Posterior cingulate gyrus (tissue), 11 donors: Measurements from ENCODE around the gene TCEANC2.
A peak's percentile ranks its signal among the peaks of the same experiment; 100 is the strongest.
"Not testable (repeated sequence)": the region's sequence is repeated elsewhere in the genome, so short reads cannot be mapped to it uniquely, and the experiment has no call there.

Experiments used
- DNase-seq, 10 donors: peaks; one replicate each; pipeline versions ENCODE4 v3.0.0 to v3.0.0-alpha.2; 2020 to 2021; ENCODE audit warnings: mixed read lengths in 3 of 10
- intact Hi-C: fragments of 100-400 bp; cut with DNase I; formaldehyde crosslinking; loops from one replicate; pipeline ENCODE4 v1.15.1; 2023

TCEANC2 gene

DNA sequence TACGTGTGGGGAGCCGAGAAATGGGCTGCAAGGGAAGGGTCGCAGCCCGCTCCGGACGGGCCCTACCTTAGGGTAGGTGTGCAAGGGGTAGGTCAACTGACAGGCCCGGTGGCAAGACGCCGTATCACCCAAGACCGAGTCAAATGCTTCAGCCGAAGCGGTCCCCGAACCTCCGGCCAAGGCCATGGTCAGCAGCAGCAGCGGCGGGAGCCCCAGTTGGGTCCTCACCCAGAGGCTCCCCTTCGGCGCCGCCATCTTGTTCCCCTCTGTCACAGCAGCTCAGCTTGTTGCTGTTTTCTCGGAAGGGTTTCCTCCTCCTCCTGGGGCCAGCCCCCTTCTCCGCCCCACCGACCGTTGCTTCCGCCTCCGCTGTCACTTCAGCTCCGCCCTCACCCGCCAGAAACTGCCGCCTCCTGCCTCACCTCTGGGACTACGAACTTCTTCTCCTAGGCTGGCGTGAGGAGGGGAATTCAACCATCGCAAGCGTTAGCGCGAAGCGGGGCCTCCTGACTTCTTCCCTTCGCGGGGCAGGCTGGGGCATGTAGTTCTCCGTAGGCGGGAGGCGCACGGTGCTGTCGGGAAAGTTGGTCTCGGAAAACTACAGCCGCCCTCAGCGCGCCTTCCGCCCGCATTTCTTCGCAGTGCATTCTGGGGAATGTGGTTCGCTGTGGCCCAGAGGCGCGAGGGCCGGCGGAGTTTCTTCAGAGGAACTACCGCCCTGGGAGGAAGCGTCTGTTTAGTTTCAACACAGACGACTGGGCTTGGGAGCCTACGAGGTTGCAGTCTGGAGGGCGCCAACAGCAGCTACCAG, at the start of gene TCEANC2, which contains the start of gene TMEM59:
TCEANC2 (plus strand) TSS at position 675 of the 811 bp plus-strand sequence. CDS start 815 bp downstream, outside the sequence.
TMEM59 (minus strand) TSS at position 271 of the 811 bp plus-strand sequence; CDS start at position 255, 16 bp downstream.
- DNase-seq: peak; percentile 97 to 100 (median 98)
- intact Hi-C loops: loop anchor here (1.0 to 10.0 kb wide), 3 partner anchors 106 to 352 kb away; partner anchors contain the start of genes IFT25, LRRC42, NDC1 and SSBP3

GRCh38 chr1:54003750-54004480, 49.5 kb upstream of the TCEANC2 start:
- intact Hi-C loops, DNase-seq: not testable (repeated sequence)

DNA sequence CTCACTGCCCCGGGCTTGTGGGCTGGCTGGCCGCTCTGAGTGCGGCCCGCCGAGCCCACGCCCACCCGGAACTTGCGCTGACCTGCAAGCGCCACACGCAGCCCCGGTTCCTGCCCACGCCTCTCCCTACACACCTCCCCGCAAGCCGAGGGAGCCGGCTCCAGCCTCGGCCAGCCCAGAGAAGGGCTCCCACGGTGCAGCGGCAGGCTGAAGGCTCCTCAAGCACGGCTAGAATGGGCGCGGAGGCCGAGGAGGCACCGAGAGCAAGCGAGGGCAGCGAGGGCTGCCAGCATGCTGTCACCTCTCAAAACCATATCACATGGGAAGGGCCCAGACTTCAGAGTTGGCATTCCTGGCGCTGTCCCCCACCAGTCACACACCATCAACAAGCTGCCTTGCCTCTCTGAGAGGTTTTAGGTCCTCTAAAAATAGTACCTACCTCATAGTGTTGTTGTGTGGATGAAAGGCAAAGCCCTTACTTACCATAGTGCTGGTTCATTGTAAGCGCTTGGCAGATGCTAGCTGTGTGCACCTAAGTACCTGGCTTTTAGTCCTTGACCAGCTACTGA, 48.8 kb upstream of the TCEANC2 start:
- no peak for DNase-seq
- intact Hi-C loops: no loop called here

DNA sequence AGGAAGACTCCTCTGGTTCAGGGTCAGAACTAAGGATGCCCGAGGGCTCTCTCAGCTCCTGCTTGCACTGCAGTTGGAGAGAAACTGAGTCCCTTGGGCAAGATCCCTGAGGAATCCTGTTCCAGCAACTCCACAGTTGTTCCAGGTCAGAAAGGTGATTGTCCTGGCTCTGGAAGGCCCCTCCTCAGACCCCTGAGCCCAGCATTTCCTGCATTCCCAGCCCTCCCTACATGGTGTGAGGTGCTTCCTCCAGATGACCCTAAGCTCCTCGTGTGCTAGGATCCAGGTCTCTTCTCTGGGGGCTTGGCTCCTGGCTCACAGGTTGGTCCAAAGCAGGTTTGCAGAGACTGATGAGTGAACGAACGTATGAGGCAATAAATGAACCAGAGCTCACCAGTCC, 46.9 kb upstream of the TCEANC2 start:
- no peak for DNase-seq
- intact Hi-C loops: no loop called here

- DNase-seq: no peak
- intact Hi-C loops: no loop called here
Measured at GRCh38 chr1:54007613-54008012, 45.8 kb upstream of the TCEANC2 start.

DNA sequence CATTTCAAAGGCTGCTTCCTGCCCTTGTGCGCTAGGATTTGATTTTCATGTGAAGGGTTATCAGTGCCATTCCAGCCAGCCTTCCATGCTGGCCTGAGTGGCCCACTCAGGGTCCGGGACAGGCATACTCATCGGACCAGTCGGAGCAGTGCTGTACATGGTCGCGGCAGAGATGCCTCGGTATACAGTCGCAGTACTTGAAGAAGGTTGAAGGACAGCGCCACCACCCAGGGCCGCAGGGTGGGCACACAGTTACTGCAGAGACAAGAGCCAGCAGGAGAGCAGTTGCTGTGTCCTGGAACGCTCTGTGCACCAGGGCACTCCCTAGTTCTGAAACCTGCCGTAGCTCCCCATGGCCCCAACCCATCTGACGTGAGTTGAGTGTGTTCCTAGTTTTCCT, 44.5 kb upstream of the TCEANC2 start:
- intact Hi-C loops: no loop called here
- no peak for DNase-seq

GRCh38 chr1:54009406-54009805, 44.0 kb upstream of the TCEANC2 start:
- intact Hi-C loops: no loop called here
- DNase-seq: no peak

DNA sequence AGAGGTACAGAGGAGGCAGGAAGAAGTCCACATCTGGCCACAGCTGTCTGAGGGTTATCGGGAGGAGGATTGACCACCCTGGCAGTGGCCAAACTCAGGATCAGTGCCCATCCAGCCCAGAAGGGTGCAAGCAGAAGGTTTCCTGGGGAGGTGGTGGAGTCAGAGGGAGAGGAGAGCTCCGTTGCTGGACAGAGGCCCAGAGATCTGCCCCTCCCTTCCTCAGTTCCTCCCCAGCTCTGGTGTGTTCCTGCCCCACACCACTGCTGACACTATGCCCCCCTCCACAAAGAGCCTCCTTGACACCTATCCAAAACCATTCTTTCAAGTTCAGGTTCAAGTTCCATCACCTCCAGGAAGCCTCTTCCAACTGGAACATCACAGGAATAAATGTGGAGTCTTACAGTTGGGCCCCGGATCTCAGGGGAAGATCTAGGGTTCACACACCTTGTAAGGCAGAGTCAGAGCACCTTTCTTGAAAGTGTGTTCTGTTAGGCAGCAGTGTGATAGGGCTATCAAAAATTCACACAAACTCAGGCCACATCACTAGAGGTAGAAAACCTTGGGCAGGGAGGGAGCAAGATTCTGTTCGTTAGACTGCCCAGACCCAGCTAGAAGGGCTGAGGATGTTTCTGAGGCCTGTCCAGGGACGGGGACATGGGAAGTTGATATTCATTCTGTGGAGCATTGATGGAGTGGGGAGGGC, 42.8 kb upstream of the TCEANC2 start:
- intact Hi-C loops: no loop called here
- DNase-seq: no peak

DNA sequence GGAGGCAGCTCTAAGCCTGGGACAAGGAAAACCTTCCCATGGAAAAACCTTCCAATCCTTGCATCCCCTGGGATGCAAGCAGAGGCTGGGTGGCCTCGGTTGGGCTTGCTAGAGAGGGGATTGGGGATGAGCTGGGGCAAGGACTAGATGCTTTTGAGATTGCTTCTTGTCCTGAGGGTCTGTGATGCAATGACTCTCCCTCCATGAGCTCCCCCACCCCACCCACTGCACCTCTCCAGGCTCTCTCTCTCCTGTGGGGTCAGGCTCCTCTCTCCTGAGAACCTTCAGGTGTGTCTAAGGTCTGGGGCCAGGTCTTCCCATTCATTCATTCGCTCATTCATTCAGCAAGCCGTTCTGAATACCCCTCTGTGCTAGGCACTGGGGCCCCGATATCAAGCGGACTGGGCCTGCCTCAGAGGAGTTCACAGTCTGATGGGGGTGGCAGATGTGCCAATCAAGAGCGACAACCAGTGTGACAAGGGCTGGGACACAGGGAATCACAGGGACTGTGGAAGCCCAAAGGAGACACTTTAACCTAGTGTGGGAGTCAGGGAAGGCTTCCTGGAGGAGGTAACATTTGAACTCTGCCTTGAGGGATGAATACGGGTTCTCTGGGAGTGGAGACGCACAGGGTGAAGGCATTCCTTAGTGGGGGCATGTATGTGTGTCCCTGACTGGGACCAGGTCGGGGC, 41.9 kb upstream of the TCEANC2 start:
- intact Hi-C loops: no loop called here
- DNase-seq: no peak

DNA sequence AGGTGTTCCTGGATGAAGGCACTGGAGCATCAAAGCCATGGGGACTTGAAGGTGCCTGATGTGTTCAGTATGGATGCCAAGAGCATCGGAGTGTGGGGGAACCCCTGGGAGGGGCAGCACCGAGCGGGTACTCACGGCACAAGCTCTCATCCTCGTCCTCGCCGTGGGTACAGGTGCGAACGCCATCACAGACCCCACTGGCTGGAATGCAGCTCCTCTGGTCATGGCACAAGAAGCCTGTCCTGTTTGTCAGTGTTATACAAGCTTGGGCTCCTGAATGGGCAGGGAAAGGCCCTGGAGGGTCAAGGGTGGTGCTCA, 41.4 kb upstream of the TCEANC2 start:
- intact Hi-C loops: no loop called here
- no peak for DNase-seq

- no peak for DNase-seq
- intact Hi-C loops: no loop called here
Measured at GRCh38 chr1:54012863-54013262, 40.5 kb upstream of the TCEANC2 start.

GRCh38 chr1:54013393-54014008, 39.9 kb upstream of the TCEANC2 start:
- DNase-seq: no peak

DNA sequence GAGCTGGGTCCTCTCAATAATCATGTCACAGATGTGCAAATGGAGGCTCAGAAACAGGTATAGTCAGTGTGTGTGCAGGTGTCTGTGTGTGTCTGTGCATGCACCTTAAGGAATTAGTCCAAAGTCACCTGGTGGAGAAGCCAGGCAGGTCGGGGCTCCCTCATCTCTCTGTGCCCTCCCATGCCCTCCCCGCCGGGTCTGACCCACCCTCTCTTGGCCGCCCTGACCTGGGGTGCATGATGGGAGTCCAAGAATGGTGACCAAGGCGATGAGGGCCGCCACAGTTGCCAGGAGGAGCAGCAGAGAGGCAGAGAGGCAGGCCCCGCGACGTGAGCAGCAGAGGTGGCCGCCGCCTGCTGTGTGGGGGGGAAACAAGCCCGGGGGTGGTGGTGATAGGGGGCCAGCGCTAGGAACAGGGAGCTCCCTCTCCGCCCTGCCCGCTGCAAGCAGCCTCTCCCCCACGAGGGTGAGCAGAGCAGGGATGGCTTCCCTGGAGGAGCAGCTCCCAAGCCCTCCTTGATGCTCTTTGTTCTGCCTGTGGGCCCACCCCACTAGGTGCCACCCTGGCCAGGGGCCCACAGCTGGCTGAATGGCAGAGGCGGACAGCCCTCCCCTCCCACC, 39.3 kb upstream of the TCEANC2 start:
- peak in 1 of 10 donors; percentile 71 for DNase-seq
- intact Hi-C loops: no loop called here

More at GRCh38 chr1:54013393-54014008, 39.9 kb upstream of the TCEANC2 start:
- intact Hi-C loops: no loop called here

DNA sequence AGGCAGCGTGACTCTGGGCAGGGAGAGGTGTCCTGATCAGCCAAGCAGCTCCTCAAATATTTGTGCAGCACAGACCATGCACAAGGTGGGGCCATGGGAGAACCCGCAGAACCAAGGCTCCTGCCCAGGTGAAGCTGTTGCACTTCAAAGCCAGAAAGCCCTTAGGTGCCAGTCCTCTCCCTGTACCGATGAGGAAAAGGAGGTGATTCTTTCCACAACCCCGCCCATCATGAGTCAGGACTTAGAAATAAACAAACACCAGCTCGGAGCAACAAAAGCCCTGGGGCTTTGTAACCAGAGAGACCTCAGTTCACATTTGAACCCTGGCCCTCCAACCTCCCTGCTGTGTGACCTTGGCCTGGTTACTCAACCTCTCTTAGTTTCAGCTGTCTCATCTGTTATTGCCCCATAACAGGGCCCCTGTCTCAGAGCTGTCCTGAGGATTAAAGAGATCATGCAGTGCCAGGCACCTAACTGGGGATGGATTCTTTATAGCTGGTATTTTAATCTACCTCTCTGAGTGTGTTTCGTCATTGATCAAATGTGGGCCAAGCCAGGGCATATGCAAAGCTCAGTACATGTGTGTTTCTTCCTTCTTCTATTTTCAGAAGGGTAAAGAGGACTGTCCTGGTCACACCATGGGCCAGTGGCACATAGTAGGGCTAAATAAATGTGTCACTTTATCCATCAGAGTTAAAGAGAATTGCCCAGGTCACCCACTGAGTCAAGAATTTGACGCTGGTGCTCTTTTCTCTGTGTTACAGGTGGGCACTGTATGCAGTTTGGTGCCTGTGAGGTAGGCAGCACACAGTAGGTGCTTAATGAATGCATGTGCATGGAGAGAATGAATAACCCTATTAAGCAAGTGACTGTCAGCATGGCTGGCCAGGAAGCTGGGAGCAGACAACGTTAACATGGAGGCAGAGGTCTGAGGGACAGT, 36.8 kb upstream of the TCEANC2 start:
- intact Hi-C loops: no loop called here
- no peak for DNase-seq

GRCh38 chr1:54017979-54018378, 35.4 kb upstream of the TCEANC2 start, which contains the start of gene LDLRAD1:
LDLRAD1 (minus strand) TSS chr1:54018186; CDS start chr1:54018112, 74 bp downstream.
- intact Hi-C loops: no loop called here
- DNase-seq: peak in 1 of 10 donors; percentile 77

DNA sequence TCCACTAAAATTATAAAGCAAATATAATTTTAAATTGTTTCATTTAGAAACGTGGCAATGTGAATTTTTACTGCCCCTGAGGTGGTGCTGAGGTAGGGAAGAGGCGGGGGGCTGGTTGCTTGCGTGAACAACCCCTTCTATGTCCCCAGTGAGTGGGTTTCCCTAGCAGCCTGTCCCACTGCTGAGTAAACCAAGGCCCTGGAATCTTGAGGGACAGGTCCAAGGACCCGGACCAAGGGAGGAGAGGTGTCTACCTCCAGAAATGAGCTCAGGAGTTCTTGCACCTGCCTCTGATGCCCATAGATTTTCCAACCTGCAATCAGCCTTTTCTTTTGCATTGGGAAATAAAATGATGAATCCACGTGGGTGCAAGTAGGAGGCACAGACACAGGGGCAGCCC, 34.8 kb upstream of the TCEANC2 start:
- peak in 1 of 10 donors; percentile 17 for DNase-seq
- intact Hi-C loops: no loop called here

DNA sequence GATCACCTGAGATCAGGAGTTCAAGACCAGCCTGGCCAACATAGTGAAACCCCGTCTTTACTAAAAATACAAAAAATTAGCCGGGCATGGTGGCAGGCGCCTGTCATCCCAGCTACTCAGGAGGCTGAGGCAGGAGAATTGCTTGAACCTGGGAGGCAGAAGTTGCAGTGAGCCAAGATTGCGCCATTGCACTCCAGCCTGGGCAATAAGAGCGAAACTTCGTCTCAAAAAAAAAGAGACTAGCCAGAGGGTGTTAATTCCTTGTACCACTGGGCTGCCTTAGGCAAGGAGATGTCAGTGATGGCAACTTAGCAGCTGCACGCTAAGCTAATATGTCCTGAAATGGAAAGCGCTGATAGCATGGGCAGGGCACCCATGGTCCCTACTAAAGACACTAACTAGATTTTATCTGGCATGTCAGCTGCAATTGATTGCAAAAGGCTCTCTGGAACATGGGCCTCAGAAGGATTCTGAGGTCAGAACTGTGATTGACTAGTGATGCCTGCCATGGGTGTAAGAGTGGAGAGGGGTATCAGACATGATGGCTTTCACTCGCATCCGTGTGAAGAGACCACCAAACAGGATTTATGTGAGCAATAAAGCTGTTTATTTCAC, 33.7 kb upstream of the TCEANC2 start:
- intact Hi-C loops, DNase-seq: not testable (repeated sequence)

- DNase-seq: no peak
- intact Hi-C loops: no loop called here
Measured at GRCh38 chr1:54024358-54024757, 29.1 kb upstream of the TCEANC2 start.
